IMR-90 (cell line): ENCODE results near the gene KCNQ1. TPM values are rescaled to one million over a fixed set of nuclear protein-coding genes. Genes with fewer than 3 reads are reported as not detected.

ENCODE experiments used
- ATAC-seq: fragments of 200-7000 bp; cut with Tn5 transposase; 2 replicates; pipeline ENCODE4 v1.9.1; 2020; ENCODE audit warnings: low read depth, mild to moderate bottlenecking, moderate library complexity
- BruUV-seq: library from RNA; stranded (reverse); fragments of 400-500 nt; replicated peaks from 2 replicates; lab custom pipeline; 2021; lab: Mats Ljungman, UMichigan
- CTCF ChIA-PET: fragments of 300-600 bp; formaldehyde crosslinking; extraction: SDS; loops from one replicate; lab custom pipeline; 2021; ENCODE audit warnings: antibody characterized with exemption; lab: Yijun Ruan, JAX
- POLR2A ChIA-PET: fragments of 300-600 bp; sonication (Branson Sonifier 250); formaldehyde crosslinking; loops from one replicate; lab custom pipeline; 2022; ENCODE audit warnings: antibody characterized with exemption; ENCODE audit not compliant: unreplicated experiment; lab: Charles Lee
- DNase-seq: peaks from one replicate; pipeline ENCODE4 v3.0.0; 2013
- H2AFZ ChIP-seq: replicated peaks from 2 replicates; pipeline ENCODE3; 2013; ENCODE audit warnings: low read length, mild to moderate bottlenecking; ENCODE audit not compliant: poor library complexity
- H2AK5ac ChIP-seq: 2 replicates; pipeline ENCODE4 v1.6.1; 2013; ENCODE audit warnings: low read depth, low read length, inconsistent platforms
- H2AK9ac ChIP-seq: replicated peaks from 2 replicates; pipeline ENCODE3; 2013; ENCODE audit warnings: mild to moderate bottlenecking, low read depth, low read length, moderate library complexity; ENCODE audit not compliant: poor library complexity
- H2BK120ac ChIP-seq: 2 replicates; pipeline ENCODE4 v1.6.1; 2013; ENCODE audit warnings: low read depth, low read length, inconsistent platforms
- H2BK15ac ChIP-seq: 3 replicates; pipeline ENCODE4 v1.6.1; 2013; ENCODE audit warnings: low read depth, low read length, inconsistent platforms
- H2BK20ac ChIP-seq: 2 replicates; pipeline ENCODE4 v1.6.1; 2013; ENCODE audit warnings: low read depth, mild to moderate bottlenecking, inconsistent platforms, low read length, moderate library complexity
- H2BK5ac ChIP-seq: 2 replicates; pipeline ENCODE4 v1.6.1; 2013; ENCODE audit warnings: mild to moderate bottlenecking, low read depth, low read length, inconsistent platforms; ENCODE audit not compliant: poor library complexity, severe bottlenecking
- H3K14ac ChIP-seq: replicated peaks from 2 replicates; pipeline ENCODE4 v1.6.1; 2013; ENCODE audit warnings: low read depth, low read length, inconsistent platforms
- H3K18ac ChIP-seq: 2 replicates; pipeline ENCODE4 v1.6.1; 2013; ENCODE audit warnings: low read depth, low read length, control low read depth
- H3K23ac ChIP-seq: 2 replicates; pipeline ENCODE4 v1.6.1; 2013; ENCODE audit warnings: low read depth, low read length, inconsistent platforms
- H3K27ac ChIP-seq: 2 replicates; pipeline ENCODE4 v1.5.1; 2013; ENCODE audit warnings: mild to moderate bottlenecking, control low read depth, low read length; ENCODE audit not compliant: insufficient read depth
- H3K27me3 ChIP-seq: 2 replicates; pipeline ENCODE4 v1.6.1; 2013; ENCODE audit warnings: low read length; ENCODE audit not compliant: control insufficient read depth, insufficient read depth
- H3K36me3 ChIP-seq: 2 replicates; pipeline ENCODE4 v1.6.1; 2013; ENCODE audit warnings: low read length, mixed read lengths; ENCODE audit not compliant: control insufficient read depth, insufficient read depth
- H3K4ac ChIP-seq: 2 replicates; pipeline ENCODE4 v1.6.1; 2013; ENCODE audit warnings: low read depth, low read length, inconsistent platforms
- H3K4me1 ChIP-seq: 2 replicates; pipeline ENCODE4 v1.6.1; 2013; ENCODE audit warnings: low read length, mixed read lengths; ENCODE audit not compliant: control insufficient read depth, insufficient read depth
- H3K4me2 ChIP-seq: 2 replicates; pipeline ENCODE4 v1.6.1; 2013; ENCODE audit warnings: low read depth, mild to moderate bottlenecking, control low read depth, low read length, moderate library complexity
- H3K4me3 ChIP-seq: 2 replicates; pipeline ENCODE4 v1.5.1; 2013; ENCODE audit warnings: low read depth, mild to moderate bottlenecking, control low read depth, low read length, moderate library complexity; ENCODE audit not compliant: insufficient read depth
- H3K56ac ChIP-seq: 2 replicates; pipeline ENCODE4 v1.6.1; 2013; ENCODE audit warnings: low read length, inconsistent platforms; ENCODE audit not compliant: insufficient read depth; ENCODE audit errors: extremely low read depth
- H3K79me1 ChIP-seq, 2 experiments: 2 replicates each; pipeline ENCODE4 v1.6.1; 2013; ENCODE audit warnings: low read length in 2 of 2, inconsistent platforms in 1 of 2, low read depth in 1 of 2
- H3K9ac ChIP-seq: 2 replicates; pipeline ENCODE4 v1.6.1; 2013; ENCODE audit warnings: low read depth, low read length, control low read depth
- H3K9me1 ChIP-seq: 2 replicates; pipeline ENCODE4 v1.6.1; 2013; ENCODE audit warnings: low read length, inconsistent platforms; ENCODE audit not compliant: insufficient read depth
- H3K9me3 ChIP-seq: 2 replicates; pipeline ENCODE4 v1.6.1; 2013; ENCODE audit warnings: low read length; ENCODE audit not compliant: control insufficient read depth, insufficient read depth
- H4K20me1 ChIP-seq: 2 replicates; pipeline ENCODE4 v1.6.1; 2013; ENCODE audit warnings: low read length, inconsistent platforms; ENCODE audit not compliant: insufficient read depth
- H4K5ac ChIP-seq: 2 replicates; pipeline ENCODE4 v1.6.1; 2013; ENCODE audit warnings: mild to moderate bottlenecking, low read depth, low read length, control low read depth
- H4K8ac ChIP-seq, 2 experiments: 2 replicates each; pipeline ENCODE4 v1.6.1; 2013; ENCODE audit warnings: low read depth in 2 of 2, low read length in 2 of 2, control low read depth in 1 of 2, inconsistent platforms in 1 of 2
- H4K91ac ChIP-seq: 2 replicates; pipeline ENCODE4 v1.6.1; 2013; ENCODE audit warnings: low read depth, low read length, inconsistent platforms; ENCODE audit not compliant: insufficient read depth
- BHLHE40 ChIP-seq: fragments of 150-350 bp; IDR thresholded peaks from 2 replicates; pipeline ENCODE4 v1.6.1; 2016; ENCODE audit warnings: mild to moderate bottlenecking, low read depth, low read length
- CEBPB ChIP-seq: IDR thresholded peaks from 2 replicates; pipeline ENCODE4 v1.6.1; 2012; ENCODE audit warnings: low read depth, low read length, improper control_type of control experiment
- CHD1 ChIP-seq: IDR thresholded peaks from 2 replicates; pipeline ENCODE4 v1.6.1; 2012; ENCODE audit warnings: low read depth, low read length, improper control_type of control experiment
- CTCF ChIP-seq: conservative IDR thresholded peaks from 2 replicates; pipeline ENCODE4 v1.5.1; 2012; ENCODE audit warnings: mild to moderate bottlenecking, low read depth, low read length, improper control_type of control experiment
- ELK1 ChIP-seq: fragments of 150-350 bp; IDR thresholded peaks from 2 replicates; pipeline ENCODE4 v1.6.1; 2016; ENCODE audit warnings: low read depth, mild to moderate bottlenecking, low read length, moderate library complexity, borderline replicate concordance
- FOS ChIP-seq: fragments of 150-350 bp; IDR thresholded peaks from 2 replicates; pipeline ENCODE4 v1.6.1; 2016; ENCODE audit warnings: low read depth, low read length
- MAFK ChIP-seq: IDR thresholded peaks from 2 replicates; pipeline ENCODE4 v1.6.1; 2012; ENCODE audit warnings: low read depth, low read length, improper control_type of control experiment
- MAZ ChIP-seq: IDR thresholded peaks from 2 replicates; pipeline ENCODE4 v1.6.1; 2012; ENCODE audit warnings: low read depth, mild to moderate bottlenecking, low read length, improper control_type of control experiment, moderate library complexity, borderline replicate concordance
- MXI1 ChIP-seq: IDR thresholded peaks from 2 replicates; pipeline ENCODE4 v1.6.1; 2012; ENCODE audit warnings: low read depth, mild to moderate bottlenecking, low read length, moderate library complexity, borderline replicate concordance
- NFE2L2 ChIP-seq: fragments of 150-350 bp; IDR thresholded peaks from 2 replicates; pipeline ENCODE4 v1.6.1; 2016; ENCODE audit warnings: low read depth, mild to moderate bottlenecking, low read length
- POLR2A ChIP-seq: IDR thresholded peaks from 2 replicates; pipeline ENCODE4 v1.6.1; 2012; ENCODE audit warnings: mild to moderate bottlenecking, low read depth, low read length
- RAD21 ChIP-seq: IDR thresholded peaks from 2 replicates; pipeline ENCODE4 v1.6.1; 2012; ENCODE audit warnings: low read length, improper control_type of control experiment
- RFX5 ChIP-seq: IDR thresholded peaks from 2 replicates; pipeline ENCODE4 v1.8.0; 2012; ENCODE audit warnings: low read depth, mild to moderate bottlenecking, low read length, moderate library complexity
- USF2 ChIP-seq: fragments of 150-350 bp; IDR thresholded peaks from 2 replicates; pipeline ENCODE4 v1.6.1; 2017; ENCODE audit warnings: mild to moderate bottlenecking, antibody characterized with exemption, low read length, low read depth
- WGBS, 2 experiments: methylation state at CpG; one replicate each; pipeline versions ENCODE4 v1.1.5 to v1.1.7; 2013; ENCODE audit warnings: missing lambda C conversion rate in 2 of 2; ENCODE audit not compliant: insufficient read length in 1 of 2; ENCODE audit errors: extremely low coverage in 2 of 2; 5-methylcytosine and 5-hydroxymethylcytosine counted together
- dilution Hi-C: fragments of 300-500 bp; cut with HindIII; formaldehyde crosslinking; loops from one replicate; pipeline ENCODE4 v1.14.3; 2018; ENCODE audit warnings: low sequenced_read_pairs; ENCODE audit not compliant: unreplicated experiment
- in situ Hi-C: fragments of 300-500 bp; cut with MboI; formaldehyde crosslinking; loops from 3 replicates; pipeline ENCODE4 v1.14.3; 2019; ENCODE audit warnings: low sequenced_read_pairs, inconsistent platforms, mixed read lengths
- intact Hi-C: fragments of 100-400 bp; cut with micrococcal nuclease; formaldehyde crosslinking; loops from 2 replicates; pipeline ENCODE4 v1.10.0; 2022
- polyA plus RNA-seq, 3 experiments: library from polyadenylated mRNA; depleted of rRNA; stranded (reverse); fragments of >200 nt; gene quantifications; 2 replicates each; pipeline ENCODE4 v1.2.3, GENCODE V29; 2012; ENCODE audit warnings: low replicate concordance in 1 of 3
- total RNA-seq: library from RNA; depleted of rRNA; stranded (reverse); fragments of >200 nt; gene quantifications from 2 replicates; pipeline ENCODE4 v1.2.3, GENCODE V29; 2012

The KCNQ1 gene
- total and polyA plus RNA-seq, 2 of the 4 experiments (the other 2 are of a cell fraction), result 0.07 TPM; not detected in 1

GRCh38 chr11:2453436-2453835, 8.6 kb downstream of the KCNQ1 start:
- no peak overlapping the region for H3K4ac ChIP-seq
- H4K91ac ChIP-seq, result no peak overlapping the region
- no peak overlapping the region for H3K14ac ChIP-seq
- WGBS, 2 experiments, result no CpG with 5 or more reads among the region's 5 CpGs
- no peak overlapping the region for H3K18ac ChIP-seq
- no TSS peak for BruUV-seq
- dilution Hi-C loops, result no loop called here
- no peak overlapping the region for H3K23ac ChIP-seq
- H2AFZ ChIP-seq, result no peak overlapping the region
- H2BK5ac ChIP-seq, result no peak overlapping the region
- intact Hi-C loops, result no loop called here
- H2BK20ac ChIP-seq, result no peak overlapping the region
- H2AK9ac ChIP-seq, result no peak overlapping the region
- H2BK15ac ChIP-seq, result no peak overlapping the region
- H4K8ac ChIP-seq, result no peak overlapping the region
- H3K79me1 ChIP-seq, result no peaks in the 10 kb centered on the region
- no peak overlapping the region for H3K4me2 ChIP-seq
- no peak overlapping the region for H3K9ac ChIP-seq
- CTCF ChIA-PET, result no interaction called here
- in situ Hi-C loops, result no loop called here
- H3K9me3 ChIP-seq, result no peaks in the 10 kb centered on the region; the same call in 1 of the 2 replicates
- H2AK5ac ChIP-seq, result no peak overlapping the region
- no peak for TF ChIP-seq RFX5
- TF ChIP-seq ELK1, result no peak
- no peak for TF ChIP-seq FOS
- no peak for TF ChIP-seq MAZ
- no peak for TF ChIP-seq CEBPB
- TF ChIP-seq MAFK, result no peak
- TF ChIP-seq POLR2A, result no peak
- no peak for TF ChIP-seq RAD21
- no peak for TF ChIP-seq NFE2L2
- TF ChIP-seq BHLHE40, result no peak
- no peak for TF ChIP-seq USF2
- TF ChIP-seq CHD1, result no peak
- TF ChIP-seq CTCF, result no peak
- TF ChIP-seq MXI1, result no peak
- ATAC-seq, result no peak
- H4K5ac ChIP-seq, result no peak overlapping the region
- H3K9me1 ChIP-seq, result no peaks in the 10 kb centered on the region
- no peak for DNase-seq
- no peak overlapping the region for H3K56ac ChIP-seq
- peaks cover 38% of the 10 kb centered on the region for H3K27me3 ChIP-seq
- no peak overlapping the region for H2BK120ac ChIP-seq
- POLR2A ChIA-PET, result no interaction called here
- no peak overlapping the region for H3K4me3 ChIP-seq
- H4K20me1 ChIP-seq, result no peaks in the 10 kb centered on the region
- H3K4me1 ChIP-seq, result no peaks in the 10 kb centered on the region
- no peak overlapping the region for H3K27ac ChIP-seq
- no peaks in the 10 kb centered on the region for H3K36me3 ChIP-seq
